NCI-H1105 (cell line): ENCODE results near the gene SULT1A3.
"Not testable (repeated sequence)": the region's sequence is repeated elsewhere in the genome, so short reads cannot be mapped to it uniquely, and the experiment has no call there.

ENCODE experiments used
- DNase-seq: peaks from one replicate; lab custom pipeline; 2025; lab: John Stamatoyannopoulos, UW

Gene SULT1A3

GRCh38 chr16:30199049-30199448 is at the start of gene SULT1A3:
TSS of gene SULT1A3 (plus strand) at chr16:30199255. CDS start at chr16:30200729, 1,474 bp downstream.
- not testable (repeated sequence) for DNase-seq

DNA sequence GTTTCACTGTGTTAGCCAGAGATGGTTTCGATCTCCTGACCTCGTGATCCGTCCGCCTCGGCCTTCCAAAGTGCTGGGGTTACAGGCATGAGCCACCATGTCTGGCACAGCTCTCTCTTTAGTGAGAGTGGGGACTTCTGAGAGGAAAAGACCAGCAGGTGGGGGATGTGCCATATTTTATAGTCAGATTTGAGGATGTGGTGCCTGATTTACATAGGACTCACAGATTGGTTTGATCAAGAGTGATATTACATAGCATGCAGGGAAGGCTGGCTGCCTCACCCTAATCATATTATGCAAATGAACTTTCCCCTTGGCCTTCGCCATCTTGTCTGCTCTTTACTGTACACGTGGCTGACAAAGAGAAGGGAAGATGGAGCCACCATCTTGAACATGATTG is 48.0 kb upstream of the SULT1A3 start:
- no peak for DNase-seq

DNA sequence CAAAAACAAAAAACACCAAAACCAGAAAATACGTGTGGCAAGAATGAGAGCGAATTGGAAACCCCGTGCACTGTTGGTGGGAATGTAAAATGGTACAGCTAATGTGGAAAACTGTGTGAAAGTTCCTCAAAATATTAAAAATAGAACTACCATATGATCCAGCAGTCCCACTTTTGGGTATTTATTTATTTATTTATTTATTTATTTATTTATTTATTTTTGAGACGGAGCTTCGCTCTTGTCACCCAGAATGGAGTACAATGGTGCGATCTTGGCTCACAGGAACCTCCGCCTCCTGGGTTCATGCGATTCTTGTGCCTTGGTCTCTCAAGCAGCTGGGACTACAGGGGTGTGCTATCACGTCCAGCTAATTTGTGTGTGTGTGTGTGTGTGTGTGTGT is 46.5 kb upstream of the SULT1A3 start:
- no peak for DNase-seq

DNA sequence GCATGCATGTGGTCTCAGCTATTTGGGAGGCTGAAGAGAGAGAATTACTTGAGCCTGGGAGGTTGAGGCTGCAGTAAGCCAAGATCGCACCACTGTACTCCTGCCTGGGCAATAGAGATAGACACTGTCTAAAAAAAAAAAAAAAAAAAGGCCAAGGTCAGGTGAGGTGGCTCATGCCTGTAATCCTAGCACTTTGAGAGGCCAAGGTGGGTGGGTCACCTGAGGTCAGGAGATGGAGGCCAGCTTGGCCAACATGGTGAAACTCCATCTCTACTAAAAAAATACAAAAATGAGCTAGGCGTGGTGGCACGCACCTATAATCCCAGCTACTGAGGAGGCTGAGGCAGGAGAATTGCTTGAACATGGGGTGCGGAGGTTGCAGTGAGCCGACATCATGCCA is 43.9 kb upstream of the SULT1A3 start:
- no peak for DNase-seq

DNA sequence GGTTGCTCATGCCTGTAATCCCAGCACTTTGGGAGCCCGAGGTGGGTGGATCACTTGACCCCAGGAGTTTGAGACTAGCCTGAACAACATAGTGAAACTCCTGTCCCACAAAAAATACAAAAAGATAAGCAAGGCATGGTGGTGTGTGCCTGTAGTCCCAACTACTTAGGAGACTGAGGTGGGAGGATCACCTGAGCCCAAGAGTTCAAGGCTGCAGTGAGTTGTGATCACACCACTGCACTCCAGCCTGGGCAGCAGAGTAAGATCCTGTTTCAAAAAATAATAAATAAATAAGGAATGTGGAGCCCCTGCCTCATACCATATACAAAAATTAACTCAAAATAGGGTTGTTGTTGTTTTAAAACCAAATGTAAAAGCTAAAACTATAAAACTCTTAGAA is 41.8 kb upstream of the SULT1A3 start:
- no peak for DNase-seq

DNA sequence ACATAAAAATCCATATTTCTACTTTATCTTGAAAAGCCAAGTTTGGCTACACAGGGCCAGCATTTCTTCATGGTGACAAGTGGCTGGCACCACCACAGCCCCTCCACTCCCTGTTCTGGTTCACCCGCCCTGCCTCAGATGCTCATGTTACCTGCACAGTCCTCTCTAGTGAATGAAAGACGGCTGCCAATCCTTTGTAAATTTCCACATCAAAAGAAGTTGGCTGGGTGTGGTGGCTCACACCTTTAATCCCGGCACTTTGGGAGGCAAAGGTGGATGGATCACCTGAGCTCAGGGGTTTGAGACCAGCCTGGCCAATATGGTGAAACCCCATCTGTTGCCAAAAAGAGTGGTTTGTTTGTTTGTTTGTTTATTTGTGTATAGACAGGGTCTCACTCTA is 35.5 kb upstream of the SULT1A3 start:
- DNase-seq, result no peak

DNA sequence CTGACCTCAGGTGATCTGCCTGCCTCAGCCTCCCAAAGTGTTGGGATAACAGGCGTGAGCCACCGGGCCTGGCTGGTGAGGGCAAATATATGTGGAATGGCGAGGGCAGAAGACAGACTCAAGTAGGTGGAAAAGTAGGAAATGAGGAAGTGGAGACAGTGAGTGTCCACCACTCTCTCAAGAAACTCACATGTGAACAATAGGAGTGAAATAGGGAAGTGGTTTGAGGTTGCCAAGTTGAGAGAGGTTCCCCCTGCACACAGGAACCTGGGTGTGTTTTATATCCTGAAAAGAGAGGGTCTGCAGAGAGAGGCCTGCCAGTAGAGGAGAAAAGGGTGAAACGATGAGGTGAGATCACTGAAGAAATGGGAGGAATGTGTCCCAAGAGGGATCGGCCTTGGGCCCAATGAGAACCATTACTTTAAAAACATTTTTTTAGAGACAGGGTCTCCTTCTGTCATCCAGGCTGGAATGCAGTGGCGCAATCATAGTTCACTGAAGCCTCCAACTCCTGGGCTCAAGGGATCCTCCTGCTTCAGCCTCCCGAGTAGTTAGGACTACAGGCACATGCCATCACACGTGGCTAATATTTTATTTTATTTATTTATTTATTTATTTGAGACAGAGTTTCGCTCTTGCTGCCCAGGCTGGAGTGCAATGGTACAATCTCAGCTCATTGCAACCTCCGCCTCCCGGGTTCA is 32.7 kb upstream of the SULT1A3 start:
- DNase-seq, result no peak

DNA sequence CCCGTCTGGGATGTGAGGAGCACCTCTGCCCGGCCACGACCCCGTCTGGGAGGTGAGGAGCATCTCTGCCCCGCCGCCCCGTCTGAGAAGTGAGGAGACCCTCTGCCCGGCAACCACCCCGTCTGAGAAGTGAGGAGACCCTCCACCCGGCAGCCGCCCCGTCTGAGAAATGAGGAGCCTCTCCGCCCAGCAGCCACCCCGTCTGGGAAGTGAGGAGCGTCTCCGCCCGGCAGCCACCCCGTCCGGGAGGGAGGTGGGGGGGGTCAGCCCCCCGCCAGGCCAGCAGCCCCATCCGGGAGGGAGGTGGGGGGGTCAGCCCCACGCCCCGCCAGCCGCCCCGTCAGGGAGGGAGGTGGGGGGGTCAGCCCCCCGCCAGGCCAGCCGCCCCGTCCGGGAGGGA is 30.3 kb upstream of the SULT1A3 start:
- DNase-seq, result not testable (repeated sequence)

- not testable (repeated sequence) for DNase-seq
Measured at GRCh38 chr16:30169416-30169815, 29.6 kb upstream of the SULT1A3 start.

DNA sequence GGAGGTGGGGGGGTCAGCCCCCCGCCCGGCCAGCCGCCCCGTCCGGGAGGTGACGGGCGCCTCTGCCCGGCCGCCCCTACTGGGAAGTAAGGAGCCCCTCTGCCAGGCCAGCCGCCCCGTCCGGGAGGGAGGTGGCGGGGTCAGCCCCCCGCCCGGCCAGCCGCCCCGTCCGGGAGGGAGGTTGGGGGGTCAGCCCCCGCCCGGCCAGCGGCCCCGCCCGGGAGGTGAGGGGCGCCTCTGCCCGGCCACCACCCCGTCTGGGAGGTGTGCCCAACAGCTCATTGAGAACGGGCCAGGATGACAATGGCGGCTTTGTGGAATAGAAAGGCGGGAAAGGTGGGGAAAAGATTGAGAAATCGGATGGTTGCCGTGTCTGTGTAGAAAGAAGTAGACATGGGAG is 28.9 kb upstream of the SULT1A3 start:
- not testable (repeated sequence) for DNase-seq

GRCh38 chr16:30173054-30173453 is 26.0 kb upstream of the SULT1A3 start:
- no peak for DNase-seq

GRCh38 chr16:30176876-30177275 is 22.2 kb upstream of the SULT1A3 start:
- DNase-seq, result not testable (repeated sequence)

DNA sequence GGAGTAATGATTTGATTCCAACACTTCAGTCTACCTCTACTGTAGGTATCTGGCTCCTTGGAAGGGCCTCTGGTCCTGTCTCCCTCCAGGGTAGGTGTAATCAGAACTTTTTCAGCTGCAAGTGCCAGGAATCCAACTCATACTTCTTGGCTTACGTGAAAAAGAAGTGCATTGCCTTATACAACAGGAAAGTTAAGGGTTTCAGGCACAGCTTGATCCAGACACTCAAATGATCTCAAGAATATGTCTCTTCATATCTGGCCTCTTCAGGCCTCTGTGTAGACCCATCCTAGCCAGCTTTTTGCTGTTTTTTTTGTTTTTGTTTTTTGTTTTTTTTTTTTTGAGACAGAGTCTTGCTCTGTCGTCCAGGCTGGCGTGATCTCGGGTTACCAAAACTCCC is 19.9 kb upstream of the SULT1A3 start:
- DNase-seq, result no peak

DNA sequence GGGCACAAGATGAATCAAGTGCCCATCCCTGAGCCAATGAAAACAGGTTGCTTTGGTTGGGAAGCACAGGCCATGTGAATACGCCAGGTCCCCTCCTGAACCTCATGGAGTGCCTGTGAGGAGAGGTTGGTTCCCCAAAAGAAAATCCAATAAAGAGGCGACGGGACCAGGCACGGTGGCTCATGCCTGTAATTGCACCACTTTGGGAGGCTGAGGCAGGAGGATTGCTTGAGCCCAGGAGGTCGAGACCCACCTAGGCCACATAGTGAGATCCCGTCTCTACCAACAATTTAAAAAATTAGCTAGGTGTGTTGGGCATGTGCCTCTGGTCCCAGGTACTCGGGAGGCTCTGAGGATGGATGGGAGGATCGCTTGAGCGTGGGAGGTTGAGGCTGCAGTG is 19.1 kb upstream of the SULT1A3 start:
- no peak for DNase-seq

- DNase-seq, result no peak
Measured at GRCh38 chr16:30180741-30181140, 18.3 kb upstream of the SULT1A3 start.

GRCh38 chr16:30183233-30184095 is 15.6 kb upstream of the SULT1A3 start, which contains the start of gene CORO1A:
TSS of gene CORO1A (plus strand) at chr16:30183602. CDS start at chr16:30185210, 1,608 bp downstream.
- peak; percentile 34 for DNase-seq

GRCh38 chr16:30184096-30184890 is 14.8 kb upstream of the SULT1A3 start:
- DNase-seq, result peak; percentile 53

DNA sequence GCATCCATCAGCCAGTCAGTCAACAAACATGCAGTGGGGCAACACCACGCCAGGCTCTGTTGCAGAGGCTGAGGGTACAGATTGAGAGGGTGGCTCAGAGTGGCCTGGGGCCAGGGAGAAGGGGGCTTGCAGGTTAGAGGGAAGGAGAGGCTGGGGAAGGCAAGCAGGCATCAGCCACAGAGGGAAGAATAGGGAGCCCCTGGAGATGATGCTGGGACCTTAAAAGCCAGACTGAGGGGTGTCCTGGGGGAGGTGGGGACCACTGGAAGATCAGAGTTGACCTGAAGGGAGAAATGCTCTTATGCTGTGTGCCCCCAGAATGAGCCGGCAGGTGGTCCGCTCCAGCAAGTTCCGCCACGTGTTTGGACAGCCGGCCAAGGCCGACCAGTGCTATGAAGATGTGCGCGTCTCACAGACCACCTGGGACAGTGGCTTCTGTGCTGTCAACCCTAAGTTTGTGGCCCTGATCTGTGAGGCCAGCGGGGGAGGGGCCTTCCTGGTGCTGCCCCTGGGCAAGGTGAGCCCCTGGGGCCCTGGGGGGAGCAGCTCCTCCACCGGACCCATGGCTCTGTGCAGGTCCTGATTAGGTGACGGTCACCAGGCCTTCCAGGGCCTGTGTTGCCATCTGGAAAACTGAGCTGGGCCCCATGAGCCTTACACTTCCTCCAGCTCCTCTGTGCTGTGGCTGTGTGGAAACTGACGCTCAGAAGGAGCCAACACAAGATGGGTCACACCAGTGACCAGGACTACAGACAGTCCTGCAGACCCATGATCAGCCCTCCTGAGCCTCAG is 14.0 kb upstream of the SULT1A3 start:
- no peak for DNase-seq

DNA sequence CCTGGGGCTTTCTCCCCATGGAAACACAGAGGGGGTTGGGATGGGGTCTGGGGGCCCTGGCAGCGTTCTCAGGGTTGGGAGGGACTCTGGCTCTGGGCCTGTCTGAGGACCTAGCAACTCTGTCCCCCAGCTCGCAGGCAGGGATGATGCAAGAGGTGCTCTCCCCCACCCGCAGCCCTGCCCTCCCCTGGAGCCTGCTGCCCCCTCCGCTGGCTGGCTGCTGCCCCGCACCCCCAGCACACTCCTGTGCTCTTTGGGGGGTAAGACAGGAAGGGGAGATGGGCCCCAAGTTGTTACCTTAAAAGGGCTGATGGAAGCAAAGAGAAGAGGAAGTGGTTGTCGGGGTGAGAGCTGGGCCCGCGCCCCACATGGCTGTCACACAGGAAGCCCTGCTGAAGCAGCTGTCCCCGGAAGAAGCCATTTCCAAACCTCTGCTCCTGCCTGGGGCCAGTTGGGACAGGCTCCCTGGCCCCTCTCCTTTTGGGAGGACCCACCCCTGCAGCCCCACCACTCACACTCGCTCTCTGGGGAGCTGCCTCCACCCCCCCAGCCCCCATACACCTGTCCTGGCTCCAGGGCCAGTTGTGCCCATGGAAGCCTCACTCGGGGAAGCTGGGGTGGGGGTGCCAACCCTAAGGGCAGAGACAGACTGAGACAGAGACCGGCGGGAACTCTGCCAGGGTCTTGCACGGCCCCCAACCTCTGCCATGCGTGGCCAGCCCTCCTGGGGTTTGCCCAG is 13.2 kb upstream of the SULT1A3 start:
- no peak for DNase-seq

DNA sequence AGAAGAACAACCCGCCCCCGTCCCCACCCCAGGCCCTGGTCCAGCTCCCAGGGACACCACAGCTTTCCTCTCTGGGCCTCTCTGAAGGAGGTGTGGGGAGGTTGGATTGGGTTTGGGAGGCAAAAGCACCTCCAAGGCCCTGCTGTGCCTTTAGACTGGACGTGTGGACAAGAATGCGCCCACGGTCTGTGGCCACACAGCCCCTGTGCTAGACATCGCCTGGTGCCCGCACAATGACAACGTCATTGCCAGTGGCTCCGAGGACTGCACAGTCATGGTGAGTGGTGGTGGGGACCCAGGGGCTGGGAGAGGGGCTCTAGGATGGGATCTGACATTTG is 12.6 kb upstream of the SULT1A3 start:
- DNase-seq, result no peak
